ENCODE results near the gene MBTD1. TPM values are rescaled to one million over a fixed set of nuclear protein-coding genes. Genes with fewer than 3 reads are reported as not detected.

The MBTD1 gene
- total and polyA plus RNA-seq, 11 donors, result 3.4 to 9.8 (median 5.8) TPM

- DNase-seq, result no peak
- H3K4me1 ChIP-seq, result peaks cover 6 to 59% (median 34%) of the 10 kb centered on the region in 12 donors
- intact Hi-C loops (cut with DNase I), result no loop called here
- 86 to 95% (median 93%) methylated on average over 3 of the region's 3 CpGs for WGBS, 4 donors
- no peaks in the 10 kb centered on the region for H3K9me3 ChIP-seq
- peaks cover 0 to 66% (median 40%) of the 10 kb centered on the region in 9 donors for H3K36me3 ChIP-seq
- H3K27ac ChIP-seq, result no peak overlapping the region
- no peak for ATAC-seq
- H3K27me3 ChIP-seq, result no peaks in the 10 kb centered on the region
- no peak overlapping the region for H3K4me3 ChIP-seq
- no peak for TF ChIP-seq POLR2A (IDR thresholded peaks at IDR 0.05)
- TF ChIP-seq, protein P1, sequence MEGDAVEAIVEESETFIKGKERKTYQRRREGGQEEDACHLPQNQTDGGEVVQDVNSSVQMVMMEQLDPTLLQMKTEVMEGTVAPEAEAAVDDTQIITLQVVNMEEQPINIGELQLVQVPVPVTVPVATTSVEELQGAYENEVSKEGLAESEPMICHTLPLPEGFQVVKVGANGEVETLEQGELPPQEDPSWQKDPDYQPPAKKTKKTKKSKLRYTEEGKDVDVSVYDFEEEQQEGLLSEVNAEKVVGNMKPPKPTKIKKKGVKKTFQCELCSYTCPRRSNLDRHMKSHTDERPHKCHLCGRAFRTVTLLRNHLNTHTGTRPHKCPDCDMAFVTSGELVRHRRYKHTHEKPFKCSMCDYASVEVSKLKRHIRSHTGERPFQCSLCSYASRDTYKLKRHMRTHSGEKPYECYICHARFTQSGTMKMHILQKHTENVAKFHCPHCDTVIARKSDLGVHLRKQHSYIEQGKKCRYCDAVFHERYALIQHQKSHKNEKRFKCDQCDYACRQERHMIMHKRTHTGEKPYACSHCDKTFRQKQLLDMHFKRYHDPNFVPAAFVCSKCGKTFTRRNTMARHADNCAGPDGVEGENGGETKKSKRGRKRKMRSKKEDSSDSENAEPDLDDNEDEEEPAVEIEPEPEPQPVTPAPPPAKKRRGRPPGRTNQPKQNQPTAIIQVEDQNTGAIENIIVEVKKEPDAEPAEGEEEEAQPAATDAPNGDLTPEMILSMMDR (IDR thresholded peaks at IDR 0.05), result no peak
These were observed 3.7 kb downstream of the MBTD1 start for GRCh38 chr17:51256101-51256500.

GRCh38 chr17:51255673-51256072 lies 4.2 kb downstream of the MBTD1 start:
- 93 to 96% (median 94%) methylated on average over 6 of the region's 6 CpGs for WGBS, 4 donors
- ATAC-seq (no peak), DNase-seq (no peak)
- Histone ChIP-seq H3K27me3 (no peaks in the 10 kb centered on the region), H3K4me1 (peaks cover 6 to 62% (median 33%) of the 10 kb centered on the region in 12 donors), H3K27ac (no peak overlapping the region), H3K9me3 (no peaks in the 10 kb centered on the region), H3K36me3 (peaks cover 0 to 69% (median 44%) of the 10 kb centered on the region in 9 donors), H3K4me3 (no peak overlapping the region)
- no peak for TF ChIP-seq POLR2A (IDR thresholded peaks at IDR 0.05)
- TF ChIP-seq, protein P1 (IDR thresholded peaks at IDR 0.05), result no peak
- intact Hi-C loops (cut with DNase I), result no loop called here

DNA sequence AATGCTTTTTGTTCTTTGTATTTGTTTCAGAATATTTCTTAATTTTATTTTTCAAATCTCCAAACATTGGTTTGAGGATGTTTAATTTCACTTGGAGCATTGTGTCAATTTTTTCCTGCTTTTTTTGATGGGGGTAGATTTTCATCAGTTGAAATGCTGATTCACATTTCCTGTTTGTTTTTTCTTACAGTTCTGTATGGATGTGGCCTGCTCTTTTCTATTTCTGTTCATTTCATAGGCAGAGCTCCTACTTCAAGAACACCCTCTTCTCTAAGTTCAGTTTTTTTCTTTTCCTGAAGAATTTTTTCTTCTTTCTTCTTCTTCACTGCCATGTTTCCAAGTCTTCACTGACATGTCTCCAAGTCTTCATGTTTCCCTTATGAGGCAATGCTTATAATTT lies 8.8 kb downstream of the MBTD1 start:
- Histone ChIP-seq H3K4me1 (peaks cover 0 to 31% (median 1%) of the 10 kb centered on the region in 12 donors), H3K27ac (no peak overlapping the region), H3K27me3 (no peaks in the 10 kb centered on the region), H3K9me3 (no peaks in the 10 kb centered on the region), H3K4me3 (no peak overlapping the region), H3K36me3 (peaks cover 0 to 53% (median 32%) of the 10 kb centered on the region in 9 donors)
- DNase-seq (no peak), ATAC-seq (no peak)
- intact Hi-C loops (cut with DNase I), result no loop called here
- TF ChIP-seq, protein P1 (IDR thresholded peaks at IDR 0.05), result no peak
- TF ChIP-seq POLR2A (IDR thresholded peaks at IDR 0.05), result no peak

DNA sequence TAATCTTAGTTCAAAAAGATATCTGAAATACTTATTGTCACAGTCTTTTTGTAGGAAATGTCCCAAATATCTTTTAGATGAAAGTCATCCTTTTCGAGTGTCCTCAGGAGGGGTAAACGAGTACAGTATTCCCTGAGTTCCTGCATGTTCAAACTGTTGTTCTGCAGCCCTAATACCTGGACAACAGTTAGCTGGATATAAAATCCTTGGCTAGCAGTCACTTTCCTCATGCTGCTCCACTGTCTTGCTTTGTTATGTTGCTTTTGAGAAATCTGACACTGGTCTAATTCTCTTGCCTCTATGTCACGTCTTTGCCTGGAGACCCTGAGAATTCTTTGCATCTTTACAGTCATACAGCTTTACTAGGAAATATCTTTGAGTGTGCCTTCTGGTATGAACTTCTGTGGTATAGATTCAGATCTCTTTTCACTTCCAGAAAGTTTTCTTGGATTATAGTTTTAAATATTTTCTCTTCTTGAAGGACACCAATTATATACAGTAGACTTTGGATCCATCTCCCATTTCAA lies 9.5 kb downstream of the MBTD1 start:
- no peak for DNase-seq
- Histone ChIP-seq H3K27ac (no peak overlapping the region), H3K4me1 (peaks cover 0 to 31% (median 0%) of the 10 kb centered on the region in 12 donors), H3K4me3 (no peak overlapping the region), H3K36me3 (peaks cover 0 to 48% (median 28%) of the 10 kb centered on the region in 9 donors), H3K27me3 (no peaks in the 10 kb centered on the region), H3K9me3 (no peaks in the 10 kb centered on the region)
- TF ChIP-seq POLR2A (IDR thresholded peaks at IDR 0.05), result no peak
- TF ChIP-seq, protein P1 (IDR thresholded peaks at IDR 0.05), result no peak
- ATAC-seq, result no peak
- intact Hi-C loops (cut with DNase I), result no loop called here
- 96 to 100% (median 97%) methylated on average over 3 of the region's 3 CpGs for WGBS, 4 donors

Data from heart left ventricle (tissue), 16 donors.